Measurements from ENCODE around the gene MFF. TPM values are rescaled to one million over a fixed set of nuclear protein-coding genes. Genes with fewer than 3 reads are reported as not detected.

The MFF gene
- total RNA-seq, 1 donor from 2014 or later: 108 TPM

DNA sequence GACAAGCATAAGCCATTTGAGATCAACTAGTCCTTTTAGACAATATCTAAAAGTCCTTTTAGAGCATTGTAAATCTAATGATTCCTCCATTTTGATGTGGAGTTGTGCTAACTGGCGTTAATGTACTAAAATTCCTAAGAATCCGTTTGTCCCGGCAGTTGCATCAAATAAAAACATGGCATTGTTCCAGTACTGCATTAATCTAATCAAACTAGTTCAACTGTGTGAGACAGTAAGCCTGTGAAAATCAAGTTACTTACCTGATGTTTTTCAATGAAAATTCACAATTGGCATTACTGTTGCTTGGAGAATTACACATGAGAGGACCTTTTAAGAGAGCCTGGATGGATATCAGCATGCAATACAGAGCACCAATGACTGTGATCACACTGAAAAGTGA lies 40.8 kb downstream of the MFF start:
- H3K27me3 Mint-ChIP-seq (ENCODE audit: unreplicated experiment): no peaks in the 10 kb centered on the region
- DNase-seq: no peak
- no peak overlapping the region for H3K4me3 Mint-ChIP-seq (ENCODE audit: unreplicated experiment)
- no peak overlapping the region for H3K27ac Mint-ChIP-seq (ENCODE audit: unreplicated experiment)
- no peaks in the 10 kb centered on the region for H3K9me3 Mint-ChIP-seq (ENCODE audit: unreplicated experiment)
- H3K4me1 Mint-ChIP-seq (ENCODE audit: low read depth, unreplicated experiment): peaks cover 12% of the 10 kb centered on the region
- TF ChIP-seq, protein P1, sequence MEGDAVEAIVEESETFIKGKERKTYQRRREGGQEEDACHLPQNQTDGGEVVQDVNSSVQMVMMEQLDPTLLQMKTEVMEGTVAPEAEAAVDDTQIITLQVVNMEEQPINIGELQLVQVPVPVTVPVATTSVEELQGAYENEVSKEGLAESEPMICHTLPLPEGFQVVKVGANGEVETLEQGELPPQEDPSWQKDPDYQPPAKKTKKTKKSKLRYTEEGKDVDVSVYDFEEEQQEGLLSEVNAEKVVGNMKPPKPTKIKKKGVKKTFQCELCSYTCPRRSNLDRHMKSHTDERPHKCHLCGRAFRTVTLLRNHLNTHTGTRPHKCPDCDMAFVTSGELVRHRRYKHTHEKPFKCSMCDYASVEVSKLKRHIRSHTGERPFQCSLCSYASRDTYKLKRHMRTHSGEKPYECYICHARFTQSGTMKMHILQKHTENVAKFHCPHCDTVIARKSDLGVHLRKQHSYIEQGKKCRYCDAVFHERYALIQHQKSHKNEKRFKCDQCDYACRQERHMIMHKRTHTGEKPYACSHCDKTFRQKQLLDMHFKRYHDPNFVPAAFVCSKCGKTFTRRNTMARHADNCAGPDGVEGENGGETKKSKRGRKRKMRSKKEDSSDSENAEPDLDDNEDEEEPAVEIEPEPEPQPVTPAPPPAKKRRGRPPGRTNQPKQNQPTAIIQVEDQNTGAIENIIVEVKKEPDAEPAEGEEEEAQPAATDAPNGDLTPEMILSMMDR (IDR thresholded peaks at IDR 0.05; ENCODE audit: partially characterized antibody, unreplicated experiment): no peak
- no peaks in the 10 kb centered on the region for H3K36me3 Mint-ChIP-seq (ENCODE audit: unreplicated experiment)

DNA sequence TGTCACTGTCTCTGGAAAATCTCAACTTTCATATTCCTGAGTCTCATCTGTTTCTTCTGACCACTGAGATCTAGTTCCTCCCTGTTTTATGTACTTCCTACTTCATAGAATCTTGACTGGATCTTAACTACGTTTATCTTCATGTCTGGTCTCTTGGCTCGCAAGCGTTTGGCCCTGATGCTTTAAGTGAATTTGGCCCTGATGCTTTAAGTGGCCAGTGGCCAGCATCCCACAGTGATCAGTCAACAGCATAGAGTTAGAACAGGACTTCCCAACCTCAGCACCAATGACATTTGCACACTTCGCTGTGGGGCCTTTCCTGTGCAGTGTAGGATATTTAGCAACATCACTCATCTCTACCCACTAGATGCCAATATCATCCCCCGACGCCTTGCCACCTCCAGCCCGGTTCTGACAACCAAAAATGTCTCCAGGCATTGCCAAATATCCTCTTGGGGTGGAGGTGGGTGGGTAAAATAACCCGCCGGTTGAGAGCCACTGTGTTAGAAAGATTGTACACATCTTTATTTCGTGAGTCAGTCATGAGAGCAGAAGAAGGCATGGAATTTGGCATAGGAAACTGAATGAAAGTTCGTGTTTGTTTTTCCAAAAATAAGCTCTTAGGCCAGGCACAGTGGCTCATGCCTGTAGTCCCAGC lies 41.8 kb downstream of the MFF start:
- Mint-ChIP-seq H3K36me3 (ENCODE audit: unreplicated experiment) (no peaks in the 10 kb centered on the region), H3K4me1 (ENCODE audit: low read depth, unreplicated experiment) (peaks cover 12% of the 10 kb centered on the region), H3K27me3 (ENCODE audit: unreplicated experiment) (no peaks in the 10 kb centered on the region), H3K27ac (ENCODE audit: unreplicated experiment) (no peak overlapping the region), H3K9me3 (ENCODE audit: unreplicated experiment) (no peaks in the 10 kb centered on the region), H3K4me3 (ENCODE audit: unreplicated experiment) (no peak overlapping the region)
- DNase-seq: no peak
- TF ChIP-seq, protein P1 (IDR thresholded peaks at IDR 0.05; ENCODE audit: partially characterized antibody, unreplicated experiment): no peak

DNA sequence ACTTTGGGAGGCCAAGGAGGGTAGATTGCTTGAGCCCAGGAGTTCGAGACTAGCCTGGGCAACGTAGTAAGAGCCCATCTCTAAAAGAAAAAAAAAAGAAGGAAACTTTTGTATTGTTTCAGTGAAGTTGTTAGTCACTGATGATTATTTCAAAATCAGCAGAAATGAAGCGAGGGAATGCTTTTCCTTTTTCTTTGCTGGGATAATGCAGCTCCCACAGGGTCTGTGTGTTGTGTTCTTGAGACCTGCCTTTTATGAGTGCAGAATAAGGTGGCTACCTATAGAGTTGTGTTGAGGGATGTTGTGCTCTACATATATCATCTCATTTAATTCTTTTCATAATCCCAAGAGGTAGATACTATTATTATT lies 42.4 kb downstream of the MFF start:
- TF ChIP-seq, protein P1 (IDR thresholded peaks at IDR 0.05; ENCODE audit: partially characterized antibody, unreplicated experiment): no peak
- Mint-ChIP-seq H3K27ac (ENCODE audit: unreplicated experiment) (no peak overlapping the region), H3K27me3 (ENCODE audit: unreplicated experiment) (no peaks in the 10 kb centered on the region), H3K9me3 (ENCODE audit: unreplicated experiment) (no peaks in the 10 kb centered on the region), H3K36me3 (ENCODE audit: unreplicated experiment) (no peaks in the 10 kb centered on the region), H3K4me3 (ENCODE audit: unreplicated experiment) (no peak overlapping the region), H3K4me1 (ENCODE audit: low read depth, unreplicated experiment) (peaks cover 12% of the 10 kb centered on the region)
- DNase-seq: no peak

DNA sequence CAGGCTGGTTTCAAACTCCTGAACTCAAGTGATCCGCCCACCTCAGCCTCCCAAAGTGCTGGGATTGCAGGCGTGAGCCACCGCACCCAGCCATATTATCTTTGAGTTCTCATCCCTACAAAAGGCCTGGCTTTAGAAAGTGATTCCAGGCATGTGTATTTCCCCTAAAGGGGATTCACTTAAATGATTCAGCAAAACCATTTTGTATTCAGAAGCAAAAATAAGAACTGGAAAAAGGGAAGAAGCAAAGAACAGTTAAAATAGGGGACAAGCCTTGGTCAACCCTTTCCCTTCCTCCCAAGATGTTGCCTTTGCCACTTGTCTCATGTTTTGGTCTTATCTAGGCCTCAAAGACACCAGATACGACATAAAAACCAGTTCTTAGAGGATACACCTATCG lies 43.5 kb downstream of the MFF start:
- H3K27me3 Mint-ChIP-seq (ENCODE audit: unreplicated experiment): no peaks in the 10 kb centered on the region
- TF ChIP-seq, protein P1 (IDR thresholded peaks at IDR 0.05; ENCODE audit: partially characterized antibody, unreplicated experiment): no peak
- peaks cover 12% of the 10 kb centered on the region for H3K4me1 Mint-ChIP-seq (ENCODE audit: low read depth, unreplicated experiment)
- H3K4me3 Mint-ChIP-seq (ENCODE audit: unreplicated experiment): no peak overlapping the region
- H3K36me3 Mint-ChIP-seq (ENCODE audit: unreplicated experiment): no peaks in the 10 kb centered on the region
- H3K9me3 Mint-ChIP-seq (ENCODE audit: unreplicated experiment): no peaks in the 10 kb centered on the region
- no peak for DNase-seq
- H3K27ac Mint-ChIP-seq (ENCODE audit: unreplicated experiment): no peak overlapping the region

DNA sequence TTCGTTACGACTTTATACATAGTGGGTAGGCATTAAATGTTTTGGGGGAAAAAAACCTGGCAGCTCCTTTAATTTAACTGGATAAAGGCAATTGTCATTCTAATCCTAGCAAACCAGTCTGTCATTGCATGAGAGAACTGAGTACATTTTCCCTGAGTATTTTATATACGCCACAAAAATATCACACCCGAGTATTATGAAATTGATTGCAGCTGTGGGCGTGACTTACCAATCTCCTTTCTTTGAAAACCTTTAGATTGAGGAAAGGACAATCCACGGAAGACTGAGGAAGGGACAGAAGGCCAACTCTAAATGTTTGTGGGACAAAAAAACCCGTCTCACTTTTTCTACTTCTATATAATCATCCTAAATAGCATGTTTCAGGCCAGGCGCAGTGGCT lies 45.0 kb downstream of the MFF start:
- Mint-ChIP-seq H3K4me1 (ENCODE audit: low read depth, unreplicated experiment) (peaks cover 3% of the 10 kb centered on the region), H3K9me3 (ENCODE audit: unreplicated experiment) (no peaks in the 10 kb centered on the region), H3K36me3 (ENCODE audit: unreplicated experiment) (no peaks in the 10 kb centered on the region), H3K4me3 (ENCODE audit: unreplicated experiment) (no peak overlapping the region), H3K27ac (ENCODE audit: unreplicated experiment) (no peak overlapping the region), H3K27me3 (ENCODE audit: unreplicated experiment) (no peaks in the 10 kb centered on the region)
- TF ChIP-seq, protein P1 (IDR thresholded peaks at IDR 0.05; ENCODE audit: partially characterized antibody, unreplicated experiment): no peak
- no peak for DNase-seq

All from glutamatergic neuron (in vitro differentiated cells).